ENCODE measurements around the gene LDHB.

- TF ChIP-seq ZNF146 (tag by site-specific recombination; IDR thresholded peaks at IDR 0.05) (no peak), ZNF660 (tag by site-specific recombination; IDR thresholded peaks at IDR 0.05) (no peak), ZNF121 (tag by site-specific recombination; IDR thresholded peaks at IDR 0.05) (no peak), CTCF (tag by site-specific recombination; IDR thresholded peaks at IDR 0.05) (no peak), ZNF311 (tag by site-specific recombination; IDR thresholded peaks at IDR 0.05; ENCODE audit: borderline replicate concordance) (no peak), ZNF362 (tag by site-specific recombination; IDR thresholded peaks at IDR 0.05) (no peak), ATF2 (tag by site-specific recombination; IDR thresholded peaks at IDR 0.05; ENCODE audit: low read depth) (no peak), ZBTB11 (tag by site-specific recombination; conservative IDR thresholded peaks at IDR 0.05; ENCODE audit: low read depth) (no peak), ZBTB44 (tag by site-specific recombination; IDR thresholded peaks at IDR 0.05) (no peak), BCL6B (tag by site-specific recombination; IDR thresholded peaks at IDR 0.05) (no peak)
Measured at GRCh38 chr12:21608196-21608595, 49.4 kb downstream of the LDHB start.
